ENCODE data around the gene TPPP2. TPM values are rescaled to one million over a fixed set of nuclear protein-coding genes. Genes with fewer than 3 reads are reported as not detected.

The TPPP2 gene
- total and polyA plus RNA-seq, 10 of the 15 experiments (the other 5 are each of a cell fraction or from before 2014, with no cell fraction given), result not detected

GRCh38 chr14:21058903-21059302 is 28.9 kb downstream of the TPPP2 start:
- no peak for FAIRE-seq
- in situ Hi-C loops (cut with MboI), result no loop called here
- H3K79me2 ChIP-seq (ENCODE audit: control insufficient read depth, insufficient read depth, low read length), result no peaks in the 10 kb centered on the region
- ATAC-seq, result no peak
- no peak overlapping the region for H3K27ac ChIP-seq (ENCODE audit: control insufficient read depth, insufficient read depth)
- H3K9me3 ChIP-seq (replicated peaks; ENCODE audit: control insufficient read depth, insufficient read depth, low read length), result no peaks in the 10 kb centered on the region
- no peak for TF ChIP-seq HSF1 (IDR thresholded peaks at IDR 0.05; ENCODE audit: low read depth, low read length)
- no peak for TF ChIP-seq ZNF274 (IDR thresholded peaks at IDR 0.05; ENCODE audit: insufficient read depth, insufficient read length)
- no peak for TF ChIP-seq TCF7 (IDR thresholded peaks at IDR 0.05; ENCODE audit: borderline replicate concordance)
- TF ChIP-seq POLR2AphosphoS5 (IDR thresholded peaks at IDR 0.05; ENCODE audit: low read length), result no peak
- no peak for TF ChIP-seq MEF2B (IDR thresholded peaks at IDR 0.05; ENCODE audit: partially characterized antibody, poor library complexity, severe bottlenecking)
- TF ChIP-seq NRF1 (conservative IDR thresholded peaks at IDR 0.05; ENCODE audit: low read depth, low read length), result no peak
- TF ChIP-seq FOS (IDR thresholded peaks at IDR 0.05; ENCODE audit: borderline replicate concordance, extremely low read depth, insufficient read length), result no peak
- no peak for TF ChIP-seq NFYA (IDR thresholded peaks at IDR 0.05; ENCODE audit: borderline replicate concordance, low read depth, low read length)
- no peak for TF ChIP-seq IRF4 (IDR thresholded peaks at IDR 0.05; ENCODE audit: low read depth, low read length)
- no peak for TF ChIP-seq SREBF2 (IDR thresholded peaks at IDR 0.05; ENCODE audit: low read length)
- no peak for TF ChIP-seq RCOR1 (conservative IDR thresholded peaks at IDR 0.05; ENCODE audit: low read depth, low read length)
- TF ChIP-seq RELA (IDR thresholded peaks at IDR 0.05; ENCODE audit: borderline replicate concordance, partially characterized antibody), result no peak
- no peak for TF ChIP-seq E2F8 (IDR thresholded peaks at IDR 0.05; ENCODE audit: low read depth, partially characterized antibody)
- no peak for TF ChIP-seq E2F4 (IDR thresholded peaks at IDR 0.05; ENCODE audit: low read depth, low read length)
- DNase-seq (ENCODE audit: low read depth, low spot score), result no peak
- intact Hi-C loops (cut with micrococcal nuclease; ENCODE audit: unreplicated experiment), result no loop called here
- H3K36me3 ChIP-seq (ENCODE audit: control insufficient read depth in 2 of 2, insufficient read depth in 2 of 2, low read length in 1 of 2), result no peaks in the 10 kb centered on the region
- ChIA-PET SMC1A (ENCODE audit: uncharacterized antibody, unreplicated experiment) (no interaction called here), POLR2A (no interaction called here), CTCF (interaction anchor here (0.6 to 1.2 kb wide), 3 partner anchors 27 to 121 kb away, joined by 3 to 4 read pairs (median 4); no protein-coding TSS in a partner anchor), RAD21 (ENCODE audit: unreplicated experiment) (interaction anchor here (1.9 kb wide), 1 partner anchor 44 kb away, joined by 7 read pairs; no protein-coding TSS in a partner anchor)
- no peaks in the 10 kb centered on the region for H3K4me1 ChIP-seq (ENCODE audit: control insufficient read depth, insufficient read depth, low read length)
- WGBS (ENCODE audit: insufficient coverage, insufficient replicate concordance, low lambda C conversion rate, missing lambda C conversion rate), result 24% methylated on average over 5 of the region's 5 CpGs
- H3K4me3 ChIP-seq, result no peak overlapping the region
- no TSS peak for BruUV-seq (replicated peaks)
- H3K27me3 ChIP-seq (replicated peaks in 1 of 2; ENCODE audit: control insufficient read depth in 2 of 2, insufficient read depth in 2 of 2, low read length in 1 of 2), result peaks cover 0 to 1% of the 10 kb centered on the region in 2 experiments; a peak in 1 of 4 replicates
- H2AFZ ChIP-seq (ENCODE audit: control insufficient read depth, low read depth, low read length), result no peak overlapping the region
- no peak overlapping the region for H3K4me2 ChIP-seq (ENCODE audit: control insufficient read depth, insufficient read depth)
- H4K20me1 ChIP-seq (ENCODE audit: control insufficient read depth, insufficient read depth), result no peaks in the 10 kb centered on the region
- no peak overlapping the region for H3K9ac ChIP-seq (ENCODE audit: control insufficient read depth, insufficient read depth, low read length)

All from GM12878 (cell line).